ENCODE data around the gene ULBP2.

GRCh38 chr6:149913085-149913484, 28.7 kb upstream of the ULBP2 start:
- TF ChIP-seq YY1 (IDR thresholded peaks at IDR 0.05; ENCODE audit: insufficient read depth, insufficient read length) (no peak), SUZ12 (IDR thresholded peaks at IDR 0.05; ENCODE audit: extremely low read depth, insufficient read depth, insufficient read length) (no peak)

All from NT2/D1 (cell line).